HepG2 (cell line): ENCODE results near the gene CYTH2. TPM values are rescaled to one million over a fixed set of nuclear protein-coding genes. Genes with fewer than 3 reads are reported as not detected.

Experiments
- ATAC-seq: fragments of 200-7000 bp; cut with Tn5 transposase; 3 replicates; pipeline ENCODE4 v1.9.1; 2020; ENCODE audit warnings: mild to moderate bottlenecking, moderate library complexity
- BruUV-seq: library from RNA; stranded (reverse); fragments of 400-500 nt; replicated peaks from 2 replicates; lab custom pipeline; 2021; lab: Mats Ljungman, UMichigan
- CTCF ChIA-PET: fragments of 300-600 bp; formaldehyde crosslinking; extraction: SDS; loops from one replicate; lab custom pipeline; 2021; ENCODE audit warnings: low total read pairs, inconsistent platforms, low intra/inter-chr PET ratio; lab: Yijun Ruan, JAX
- POLR2A ChIA-PET: fragments of 350-600 bp; sonication (Branson Sonifier 250); formaldehyde crosslinking; loops from one replicate; lab custom pipeline; 2020; ENCODE audit warnings: antibody characterized with exemption, inconsistent platforms; lab: Yijun Ruan, JAX
- DNase-seq: peaks from one replicate; pipeline ENCODE4 v3.0.0-alpha.2; 2015; ENCODE audit warnings: low spot score
- FAIRE-seq: peaks from 3 replicates; lab custom pipeline; 2011; peaks lifted over from hg19 to GRCh38; lab: Jason Lieb, UNC
- H2AFZ ChIP-seq: one replicate; pipeline ENCODE4 v1.6.1; 2011; ENCODE audit warnings: low read length, inconsistent platforms
- H3K27ac ChIP-seq: fragments of 300-600 bp; 3 replicates; pipeline ENCODE4 v1.8.0; 2011; ENCODE audit warnings: mixed run types, mild to moderate bottlenecking, mixed read lengths, low read length, inconsistent platforms; ENCODE audit not compliant: insufficient read depth; ENCODE audit errors: extremely low read length
- H3K27me3 ChIP-seq, 2 experiments: fragments of 200-600 bp in 1 of 2; 2 replicates in 1 of 2; 3 replicates in 1 of 2; pipeline versions ENCODE4 v1.6.0 to v1.8.0; 2011; ENCODE audit warnings: low read length in 2 of 2, mild to moderate bottlenecking in 2 of 2, moderate library complexity in 2 of 2, inconsistent platforms in 1 of 2; ENCODE audit not compliant: insufficient read depth in 2 of 2, control insufficient read depth in 1 of 2
- H3K36me3 ChIP-seq, 2 experiments: fragments of 200-600 bp in 1 of 2; replicated peaks in 1 of 2; 2 replicates in 1 of 2; 3 replicates in 1 of 2; pipeline versions ENCODE4 v1.5.1 to v1.8.0; 2011; ENCODE audit warnings: low read length in 2 of 2, inconsistent platforms in 1 of 2; ENCODE audit not compliant: insufficient read depth in 2 of 2, control insufficient read depth in 1 of 2
- H3K4me1 ChIP-seq: 2 replicates; pipeline ENCODE4 v1.5.1; 2012; ENCODE audit warnings: low read length, inconsistent platforms; ENCODE audit not compliant: insufficient read depth
- H3K4me2 ChIP-seq: 2 replicates; pipeline ENCODE4 v1.6.0; 2011; ENCODE audit warnings: low read depth, low read length, inconsistent platforms
- H3K4me3 ChIP-seq, 3 experiments: fragments of 200-600 bp in 1 of 3; sonication (generic), shearing (Covaris generic) in 1 of 3; replicated peaks in 1 of 3; 2 replicates each; pipeline ENCODE4 v1.5.1; 2011 to 2016; ENCODE audit warnings: low read length in 3 of 3, inconsistent platforms in 2 of 3, low read depth in 2 of 3, mild to moderate bottlenecking in 2 of 3, control low read depth in 1 of 3, mixed read lengths in 1 of 3; ENCODE audit not compliant: insufficient read depth in 1 of 3
- H3K79me2 ChIP-seq: one replicate; pipeline ENCODE4 v1.6.1; 2011; ENCODE audit warnings: low read length, inconsistent platforms; ENCODE audit not compliant: insufficient read depth
- H3K9ac ChIP-seq: 2 replicates; pipeline ENCODE4 v1.6.0; 2011; ENCODE audit warnings: mild to moderate bottlenecking, low read depth, low read length, inconsistent platforms; ENCODE audit not compliant: insufficient read depth
- H3K9me3 ChIP-seq: 2 replicates; pipeline ENCODE4 v1.5.1; 2012; ENCODE audit warnings: mild to moderate bottlenecking, low read length
- H4K20me1 ChIP-seq: 2 replicates; pipeline ENCODE4 v1.6.0; 2011; ENCODE audit warnings: inconsistent platforms, mild to moderate bottlenecking, low read length, moderate library complexity; ENCODE audit not compliant: insufficient read depth
- DDIT3 ChIP-seq: sonication (generic); formaldehyde crosslinking; IDR thresholded peaks from 2 replicates; pipeline ENCODE4 v1.4.0; 2020; ENCODE audit warnings: mild to moderate bottlenecking, missing genetic modification reagents
- PRDM15 ChIP-seq: sonication (generic); formaldehyde crosslinking; IDR thresholded peaks from 2 replicates; pipeline ENCODE4 v1.4.0; 2020; ENCODE audit warnings: missing genetic modification reagents
- U2AF2 ChIP-seq: fragments of 200-400 bp; formaldehyde crosslinking; IDR thresholded peaks from 2 replicates; pipeline ENCODE4 v1.6.1; 2017; ENCODE audit warnings: low read depth, mild to moderate bottlenecking, low read length
- ZNF451 ChIP-seq: sonication (generic); formaldehyde crosslinking; IDR thresholded peaks from 2 replicates; pipeline ENCODE4 v1.5.0; 2020; ENCODE audit warnings: mild to moderate bottlenecking, missing genetic modification reagents
- WGBS: methylation state at CpG from one replicate; pipeline ENCODE4 v1.1.6; 2017; ENCODE audit warnings: low lambda C conversion rate; 5-methylcytosine and 5-hydroxymethylcytosine counted together
- in situ Hi-C: cut with HindIII; loops from 2 replicates; pipeline ENCODE4 v1.10.0; 2017; ENCODE audit warnings: low pct_unique_long_range_greater_than_20kb; ENCODE audit not compliant: extremely low pct_ligation_motif_present
- intact Hi-C: fragments of 100-400 bp; cut with micrococcal nuclease; formaldehyde crosslinking; loops from one replicate; pipeline ENCODE4 v1.10.0; 2022; ENCODE audit not compliant: unreplicated experiment
- polyA plus RNA-seq, 8 experiments: library from polyadenylated mRNA; depleted of rRNA in 3 of 8; stranded (reverse) in 7 of 8; unstranded in 1 of 8; fragments of >200 nt; fragmentation: Illumina TruSeq in 4 of 8; extraction: Trizol in 4 of 8; gene quantifications; 2 replicates each; pipeline versions ENCODE4 v1.2.1 to v1.2.3, GENCODE V29; 2011 to 2016; ENCODE audit warnings: low read depth in 4 of 8, missing spikeins in 1 of 8, mixed read lengths in 1 of 8; ENCODE audit not compliant: insufficient read depth in 1 of 8
- total RNA-seq, 5 experiments: library from RNA; depleted of rRNA; stranded (reverse); fragments of >200 nt; fragmentation: Illumina TruSeq; extraction: Trizol; gene quantifications; 2 replicates each; pipeline ENCODE4 v1.2.3, GENCODE V29; 2016; ENCODE audit warnings: low read depth in 1 of 5

Gene CYTH2
- total and polyA plus RNA-seq, 2 of the 13 experiments (the other 11 are each of a cell fraction or from before 2014, with no cell fraction given) = 16.5 to 39.3 TPM

- TF ChIP-seq DDIT3 (CRISPR knock-in tag) = no peak
These were observed 51.0 kb downstream of the CYTH2 start (continued) for GRCh38 chr19:48520134-48520533.

- CTCF ChIA-PET = no interaction called here
- Histone ChIP-seq H2AFZ (no peak overlapping the region), H3K4me1 (no peaks in the 10 kb centered on the region), H3K36me3 (no peaks in the 10 kb centered on the region), H3K79me2 (no peaks in the 10 kb centered on the region), H4K20me1 (no peaks in the 10 kb centered on the region), H3K4me2 (no peak overlapping the region), H3K9me3 (peaks cover 22% of the 10 kb centered on the region), H3K4me3 (no peak overlapping the region), H3K27ac (no peak overlapping the region), H3K27me3 (no peaks in the 10 kb centered on the region), H3K9ac (no peak overlapping the region)
- ATAC-seq = no peak
- intact Hi-C loops (no loop called here), in situ Hi-C loops (no loop called here)
- 66% methylated on average over 2 of the region's 2 CpGs for WGBS
- POLR2A ChIA-PET = no interaction called here
- no peak for FAIRE-seq
- DNase-seq = no peak
- BruUV-seq = no TSS peak
- TF ChIP-seq ZNF451 (no peak), U2AF2 (no peak), PRDM15 (CRISPR knock-in tag) (no peak)
These were observed 55.1 kb downstream of the CYTH2 start for GRCh38 chr19:48524221-48524620.
